GM12864 (cell line): ENCODE results near the gene PPARA.
"Not testable (repeated sequence)": the region's sequence is repeated elsewhere in the genome, so short reads cannot be mapped to it uniquely, and the experiment has no call there.

ENCODE experiments used
- DNase-seq: peaks from one replicate; pipeline ENCODE4 v3.0.0-alpha.2; 2011; ENCODE audit warnings: low read depth
- H3K4me3 ChIP-seq: 2 replicates; pipeline ENCODE4 v1.5.1; 2011; ENCODE audit warnings: mild to moderate bottlenecking, low read depth, low read length, control low read depth
- CTCF ChIP-seq: IDR thresholded peaks from 2 replicates; pipeline ENCODE4 v1.5.1; 2011; ENCODE audit warnings: low read depth, mild to moderate bottlenecking, moderate library complexity, low read length, control low read depth, inconsistent platforms; ENCODE audit errors: missing control alignments

PPARA gene

GRCh38 chr22:46135611-46136485 is 14.5 kb upstream of the PPARA start:
- no peak overlapping the region for H3K4me3 ChIP-seq
- no peak for DNase-seq
- no peak for TF ChIP-seq CTCF

- DNase-seq, result no peak
- no peak for TF ChIP-seq CTCF
- H3K4me3 ChIP-seq, result no peak overlapping the region
Observed at GRCh38 chr22:46136486-46137217, 13.7 kb upstream of the PPARA start.

GRCh38 chr22:46137218-46137766 is 13.0 kb upstream of the PPARA start:
- no peak for DNase-seq
- no peak for TF ChIP-seq CTCF

GRCh38 chr22:46138058-46138797 is 12.1 kb upstream of the PPARA start:
- H3K4me3 ChIP-seq, result no peak overlapping the region
- DNase-seq, result no peak
- TF ChIP-seq CTCF, result no peak

More at GRCh38 chr22:46137218-46137766, 13.0 kb upstream of the PPARA start:
- H3K4me3 ChIP-seq, result no peak overlapping the region

- H3K4me3 ChIP-seq, DNase-seq: not testable (repeated sequence)
Observed at GRCh38 chr22:46139417-46139816, 10.9 kb upstream of the PPARA start.

GRCh38 chr22:46139895-46140350 is 10.4 kb upstream of the PPARA start:
- DNase-seq, result no peak

More at GRCh38 chr22:46139895-46140350, 10.4 kb upstream of the PPARA start:
- no peak for TF ChIP-seq CTCF
- H3K4me3 ChIP-seq, result no peak overlapping the region
